GM19193 (cell line): ENCODE results near the gene MIEF1.
A peak's percentile ranks its signal among the peaks of the same experiment; 100 is the strongest.

Experiments used
- POLR2A ChIP-seq: IDR thresholded peaks from 4 replicates; pipeline ENCODE4 v1.6.1; 2011; ENCODE audit not compliant: insufficient read depth, insufficient read length; ENCODE audit errors: extremely low read depth

Gene MIEF1

DNA sequence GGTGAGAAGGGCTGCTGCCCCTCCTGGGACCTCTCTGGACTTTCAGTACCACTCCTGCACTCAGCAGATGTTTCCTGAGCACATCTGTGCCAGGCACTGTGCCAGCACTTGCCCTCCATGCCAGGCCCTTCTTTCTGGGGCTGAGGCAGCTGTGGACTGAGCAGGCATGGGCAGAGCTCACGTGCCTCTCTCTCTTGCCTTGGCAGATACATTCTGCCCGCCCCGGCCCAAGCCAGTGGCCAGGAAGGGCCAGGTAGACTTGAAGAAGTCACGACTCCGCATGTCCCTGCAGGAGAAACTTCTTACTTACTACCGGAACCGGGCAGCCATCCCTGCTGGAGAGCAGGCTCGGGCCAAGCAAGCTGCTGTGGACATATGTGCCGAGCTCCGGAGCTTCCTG lies 9.9 kb downstream of the MIEF1 start:
- no peak for TF ChIP-seq POLR2A

DNA sequence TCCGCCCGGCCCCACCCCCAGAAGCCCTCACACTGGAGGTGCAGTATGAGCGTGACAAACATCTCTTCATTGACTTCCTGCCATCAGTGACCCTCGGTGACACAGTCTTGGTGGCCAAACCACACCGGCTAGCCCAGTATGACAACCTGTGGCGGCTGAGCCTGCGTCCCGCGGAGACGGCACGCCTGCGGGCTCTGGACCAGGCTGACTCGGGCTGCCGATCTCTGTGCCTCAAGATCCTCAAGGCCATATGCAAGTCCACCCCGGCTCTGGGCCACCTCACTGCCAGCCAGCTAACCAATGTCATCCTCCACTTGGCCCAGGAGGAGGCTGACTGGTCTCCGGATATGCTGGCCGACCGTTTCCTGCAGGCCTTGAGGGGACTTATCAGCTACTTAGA lies 11.7 kb downstream of the MIEF1 start:
- TF ChIP-seq POLR2A, result no peak

DNA sequence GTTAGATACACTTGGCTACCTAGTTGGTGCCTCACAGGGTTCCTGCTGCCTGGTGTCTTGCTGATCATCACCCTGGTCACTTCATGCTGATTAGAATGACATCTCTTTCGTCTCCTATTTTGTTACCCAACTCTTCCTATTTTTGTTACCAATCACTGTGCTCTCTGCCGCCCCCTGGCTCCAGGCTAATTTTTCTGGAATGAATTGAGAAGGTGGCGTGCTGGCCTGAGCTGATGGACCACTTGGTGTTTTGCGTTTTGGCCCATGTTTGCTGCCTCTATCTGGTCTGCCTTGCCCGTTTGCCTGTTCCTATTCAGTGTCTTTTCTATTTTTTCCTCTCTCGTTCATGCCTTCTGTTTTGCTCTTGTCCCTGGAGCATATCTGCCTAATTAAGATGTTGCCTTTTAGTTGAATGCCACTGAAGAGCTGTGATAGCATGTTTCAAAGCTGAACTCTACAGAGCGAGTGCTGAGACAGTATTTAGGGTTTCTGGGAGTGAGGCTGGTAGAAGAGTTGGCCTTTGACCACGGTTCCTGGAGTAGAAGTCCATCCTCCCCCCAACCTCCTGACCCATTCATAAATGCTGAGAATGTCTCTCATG lies 12.4 kb downstream of the MIEF1 start:
- no peak for TF ChIP-seq POLR2A

DNA sequence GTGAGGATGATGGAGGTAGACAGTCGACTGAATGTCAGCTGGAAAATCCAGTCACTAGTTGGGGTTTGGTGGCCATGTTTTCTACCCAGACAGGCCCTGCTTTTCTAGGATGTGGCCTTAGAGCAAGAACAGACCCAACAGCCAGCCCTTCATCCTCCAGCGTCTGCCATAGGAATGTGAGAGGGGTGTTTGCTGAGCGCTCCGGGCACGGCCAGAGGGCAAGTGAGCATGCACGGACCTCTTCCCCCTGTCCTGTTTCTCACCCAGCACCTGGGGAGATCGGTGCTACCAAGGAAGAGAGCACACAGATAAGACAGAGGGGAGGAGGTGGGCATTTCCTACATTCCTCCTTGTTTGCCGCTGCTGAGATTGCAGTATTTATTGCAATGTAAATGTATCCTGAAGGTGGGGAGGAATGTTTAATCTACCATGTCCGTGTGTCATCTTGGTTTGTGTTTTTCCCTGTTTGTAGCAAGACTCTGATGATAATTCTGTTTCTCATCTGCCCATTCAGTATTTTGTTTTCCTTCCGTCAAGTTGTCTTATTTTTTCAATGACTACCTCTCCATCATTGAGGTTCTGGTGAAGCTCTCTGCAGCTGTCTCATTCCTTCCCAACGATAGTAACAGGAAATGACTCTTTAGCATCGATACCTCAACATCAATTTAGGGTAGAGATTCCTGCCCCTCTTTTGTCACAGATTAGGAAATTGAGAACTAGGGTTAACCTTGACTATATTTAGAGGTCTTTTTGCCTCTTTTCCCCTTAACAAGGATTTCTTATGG lies 13.4 kb downstream of the MIEF1 start:
- no peak for TF ChIP-seq POLR2A

DNA sequence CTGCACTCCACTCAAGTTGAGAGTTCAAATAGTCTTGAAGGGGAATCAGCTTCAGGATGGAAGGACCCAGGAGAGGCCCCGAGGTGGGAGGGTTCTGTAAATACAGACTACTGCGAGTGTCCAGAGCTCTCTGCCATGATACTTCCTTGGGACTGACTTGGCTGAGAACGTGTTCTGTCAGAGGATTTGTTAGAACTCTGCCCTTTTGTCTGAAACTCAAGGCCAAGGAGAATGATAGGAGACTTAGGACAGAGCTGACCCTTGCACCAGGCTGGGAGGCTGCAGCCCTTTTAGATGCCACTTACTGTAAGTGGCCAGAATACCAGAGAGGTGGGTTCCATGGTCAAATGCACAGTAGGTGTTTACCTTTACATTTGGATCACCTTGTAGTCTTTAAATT lies 15.4 kb downstream of the MIEF1 start:
- TF ChIP-seq POLR2A, result no peak

DNA sequence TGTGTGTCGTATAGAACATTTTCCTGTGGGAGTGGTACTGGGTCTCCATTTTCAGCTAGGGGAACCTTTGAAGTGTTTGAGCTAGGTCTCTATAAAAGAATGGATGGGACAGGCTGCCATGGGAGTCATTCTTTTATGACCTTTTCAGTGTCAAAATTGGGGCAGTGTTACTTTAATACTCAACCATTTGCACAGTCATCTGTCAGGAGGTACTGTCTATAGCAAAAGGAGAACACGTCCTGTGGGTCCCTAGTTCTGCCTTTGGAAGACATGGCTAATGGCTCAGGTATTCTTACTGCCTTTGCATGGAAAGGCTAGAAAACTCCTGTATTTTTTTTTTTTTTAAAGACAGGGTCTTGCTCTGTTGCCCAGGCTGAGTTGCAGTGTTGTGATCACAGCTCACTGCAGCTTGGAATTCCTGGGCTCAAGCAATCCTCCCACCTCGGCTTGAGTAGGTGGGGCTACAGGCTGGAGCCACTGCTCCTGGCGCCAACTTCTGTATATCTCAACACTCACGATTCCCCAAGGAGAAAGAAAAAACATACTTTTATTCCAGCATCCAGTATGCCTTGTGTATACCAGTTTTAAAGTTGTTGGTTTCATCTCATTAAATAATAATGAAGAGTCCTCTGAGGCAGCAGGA lies 16.2 kb downstream of the MIEF1 start:
- no peak for TF ChIP-seq POLR2A

DNA sequence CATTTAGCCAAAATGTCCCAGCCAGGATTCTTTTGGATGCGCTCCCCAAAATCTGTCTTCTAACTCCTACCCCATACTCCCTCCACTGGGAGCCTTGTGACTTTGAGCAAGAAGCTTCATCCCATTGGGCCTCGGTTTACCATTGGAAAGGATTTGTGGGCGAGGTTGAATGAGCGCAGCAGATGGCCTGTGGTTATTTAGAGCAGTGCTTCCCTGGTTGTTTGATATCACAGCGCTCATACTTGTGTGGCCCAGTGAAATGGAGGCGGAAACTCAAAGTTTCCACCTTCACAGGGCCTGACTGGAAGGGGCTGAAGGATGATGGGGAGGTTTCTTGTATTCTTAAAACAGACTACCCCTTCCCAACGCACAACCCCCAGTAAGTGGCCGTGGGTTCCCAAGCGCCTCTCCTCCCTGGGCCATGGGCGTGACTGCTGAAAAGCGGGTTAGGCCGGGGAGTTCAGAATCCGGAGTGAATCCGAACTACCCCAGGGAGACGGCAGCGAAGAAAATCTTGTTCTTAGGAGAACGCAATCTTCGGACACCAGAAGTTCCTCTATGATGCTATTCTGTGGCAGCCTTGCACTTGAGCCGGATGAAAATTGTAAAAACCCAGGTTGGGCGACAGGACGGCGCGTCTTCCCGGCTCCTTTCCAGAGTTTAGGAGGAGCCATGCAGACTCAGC lies 17.0 kb downstream of the MIEF1 start:
- no peak for TF ChIP-seq POLR2A

DNA sequence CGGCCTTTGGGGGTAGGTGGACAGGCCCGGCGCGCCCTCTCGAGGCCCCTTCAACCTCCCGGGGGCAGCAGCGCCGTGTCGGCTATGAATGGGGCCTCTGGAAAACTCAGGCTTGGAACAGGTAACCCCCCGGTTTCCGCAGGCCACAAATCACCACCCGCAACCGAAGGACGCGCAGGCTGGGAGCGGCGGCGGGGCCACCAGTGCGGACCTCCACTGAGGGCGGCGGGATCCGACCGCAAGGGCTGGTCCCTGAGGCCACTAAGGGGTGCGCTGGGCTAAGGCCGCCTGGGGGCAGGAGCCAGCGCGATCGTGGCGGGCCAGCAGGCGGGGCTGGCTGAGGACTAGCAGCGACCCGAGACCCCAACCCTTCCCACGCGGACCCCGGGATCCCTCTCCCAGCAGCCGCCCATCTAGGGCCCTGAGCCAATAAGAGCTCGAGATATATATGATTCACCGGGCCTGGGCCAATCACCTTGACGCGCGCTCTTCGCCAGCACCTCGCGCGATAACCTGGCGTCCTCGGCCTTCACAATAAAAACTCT lies 17.7 kb downstream of the MIEF1 start:
- peak; percentile 48 for TF ChIP-seq POLR2A

DNA sequence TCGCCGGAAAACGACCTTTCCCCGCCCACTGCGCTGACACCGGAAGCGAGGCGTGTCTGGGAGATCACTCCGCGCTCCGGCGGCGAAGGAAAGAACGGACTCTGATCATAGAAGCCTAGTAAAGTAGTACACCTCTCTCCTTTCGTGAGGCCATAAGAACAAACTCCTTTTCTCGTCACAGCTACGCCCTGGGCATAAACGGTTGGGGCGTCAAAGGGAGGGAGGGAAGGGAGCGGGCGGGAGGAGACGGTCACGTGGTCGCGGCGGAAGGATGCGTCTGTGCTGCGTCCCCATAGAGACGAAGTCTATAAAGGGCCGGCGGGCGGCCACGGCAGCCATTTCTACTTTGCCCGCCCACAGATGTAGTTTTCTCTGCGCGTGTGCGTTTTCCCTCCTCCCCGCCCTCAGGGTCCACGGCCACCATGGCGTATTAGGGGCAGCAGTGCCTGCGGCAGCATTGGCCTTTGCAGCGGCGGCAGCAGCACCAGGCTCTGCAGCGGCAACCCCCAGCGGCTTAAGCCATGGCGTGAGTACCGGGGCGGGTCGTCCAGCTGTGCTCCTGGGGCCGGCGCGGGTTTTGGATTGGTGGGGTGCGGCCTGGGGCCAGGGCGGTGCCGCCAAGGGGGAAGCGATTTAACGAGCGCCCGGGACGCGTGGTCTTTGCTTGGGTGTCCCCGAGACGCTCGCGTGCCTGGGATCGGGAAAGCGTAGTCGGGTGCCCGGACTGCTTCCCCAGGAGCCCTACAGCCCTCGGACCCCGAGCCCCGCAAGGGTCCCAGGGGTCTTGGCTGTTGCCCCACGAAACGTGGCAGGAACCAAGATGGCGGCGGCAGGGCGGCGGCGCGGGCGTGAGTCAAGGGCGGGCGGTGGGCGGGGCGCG lies 18.4 kb downstream of the MIEF1 start, which contains the start of gene ATF4:
Gene ATF4 (plus strand): TSS at position 337 of the 880 bp plus-strand sequence. CDS start 884 bp downstream, outside the sequence.
- TF ChIP-seq POLR2A, result peak; percentile 99

DNA sequence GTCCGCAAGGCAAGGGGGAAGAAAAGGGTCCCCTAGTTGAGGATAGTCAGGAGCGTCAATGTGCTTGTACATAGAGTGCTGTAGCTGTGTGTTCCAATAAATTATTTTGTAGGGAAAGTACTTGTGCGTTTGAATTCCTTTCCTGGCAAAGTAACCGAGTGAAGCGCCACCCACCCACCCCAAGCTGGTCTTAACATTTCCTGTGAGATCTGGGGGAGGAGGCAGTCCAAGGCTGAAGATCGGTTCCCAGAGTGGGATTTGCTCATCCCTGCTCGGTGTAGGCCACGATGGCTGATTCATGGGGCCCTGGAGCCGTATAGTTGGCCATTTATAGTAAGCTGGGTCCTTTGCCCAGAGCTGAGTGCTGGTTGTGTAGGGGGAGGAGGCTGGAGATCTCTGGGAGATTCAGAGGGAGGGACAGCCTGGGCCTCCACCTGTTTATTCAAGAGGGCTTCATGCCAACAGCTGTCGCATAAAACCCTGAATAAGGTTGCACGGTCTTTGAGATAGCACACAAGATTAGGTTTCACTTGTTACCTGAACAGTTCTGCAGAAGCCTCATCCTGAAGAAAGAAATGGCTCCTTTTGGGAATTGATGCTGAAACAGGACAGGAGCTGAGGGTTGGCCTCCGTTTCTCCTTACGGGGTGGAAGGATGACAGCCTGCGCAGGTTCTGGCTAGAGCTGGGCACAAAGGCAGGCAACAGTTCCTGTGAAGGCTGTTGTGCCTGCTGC lies 20.6 kb downstream of the MIEF1 start:
- peak; percentile 68 for TF ChIP-seq POLR2A

DNA sequence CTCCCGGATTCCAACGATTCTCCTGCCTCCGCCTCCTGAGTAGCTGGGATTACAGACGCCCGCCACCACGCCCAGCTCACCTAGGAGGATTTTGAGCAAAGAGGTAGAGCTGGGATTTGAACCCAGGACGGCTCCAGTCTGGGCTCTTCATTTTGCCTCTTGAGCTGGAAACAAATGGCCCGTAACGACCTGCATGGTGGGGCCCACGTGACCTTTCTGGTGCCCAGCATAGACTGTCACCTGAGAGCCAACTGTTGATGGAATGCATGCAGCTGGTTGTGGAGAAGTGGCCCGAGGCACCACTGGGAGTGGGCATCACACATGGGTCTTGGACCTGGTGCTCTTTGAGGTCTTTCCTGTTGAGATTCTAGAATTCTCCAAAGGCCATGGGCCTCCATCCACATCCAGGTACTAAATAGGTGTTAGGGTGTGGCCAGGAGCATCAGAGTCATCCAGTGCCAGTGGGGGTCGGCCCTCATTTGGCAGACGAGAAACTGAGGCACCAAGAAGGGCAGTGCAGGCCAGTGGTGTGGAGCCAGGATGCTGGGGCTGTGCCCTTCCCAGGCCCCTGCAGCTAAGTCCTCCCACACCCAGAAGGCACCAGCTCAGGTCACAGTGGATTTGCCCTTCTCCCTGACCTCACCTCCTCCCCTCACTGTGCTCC lies 22.1 kb downstream of the MIEF1 start:
- TF ChIP-seq POLR2A, result peak; percentile 51

DNA sequence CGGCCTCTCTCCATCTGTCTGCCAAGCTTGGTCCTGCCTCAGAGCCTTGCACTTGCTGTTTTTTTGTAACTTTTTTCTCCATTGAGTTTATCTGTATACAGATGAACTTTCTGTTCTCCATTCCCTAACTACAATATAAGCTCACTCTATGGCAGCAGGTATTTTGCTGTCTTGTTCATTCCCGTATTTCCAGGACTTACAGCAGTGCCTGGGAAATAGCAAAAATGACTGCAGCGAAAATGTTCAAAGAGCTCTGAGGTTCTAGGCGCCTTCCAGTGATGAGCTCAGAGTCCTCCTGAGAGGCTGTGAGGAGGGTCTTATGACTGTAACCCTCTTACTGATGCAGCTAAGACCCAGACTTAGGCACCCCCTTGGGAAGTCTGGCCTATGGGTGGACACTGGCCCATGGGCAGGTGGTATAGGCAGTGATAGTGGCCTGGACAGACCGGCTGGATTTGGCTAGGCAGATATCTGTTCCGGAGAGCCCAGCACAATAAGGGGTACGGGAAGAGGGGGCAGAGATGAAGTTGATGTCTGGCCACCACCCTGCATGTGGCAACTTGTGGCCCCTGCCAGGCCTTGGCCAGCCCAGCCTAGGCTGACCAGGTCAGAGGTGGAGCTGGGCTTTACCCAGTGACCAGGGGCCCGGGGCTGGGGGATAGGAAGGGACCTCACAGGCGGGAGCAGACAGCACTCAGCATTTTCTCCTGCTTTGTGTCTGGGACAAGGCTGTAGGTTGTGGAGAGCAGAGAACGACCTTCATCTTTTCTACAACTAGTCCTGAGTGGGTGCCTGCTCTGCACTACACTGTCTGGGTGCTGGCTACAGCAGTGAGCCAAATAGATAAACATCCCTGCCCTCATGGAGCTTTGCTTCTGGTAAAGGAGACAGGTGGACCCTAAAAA lies 22.9 kb downstream of the MIEF1 start:
- peak; percentile 35 for TF ChIP-seq POLR2A
